DMS153 (cell line): Measurements from ENCODE around the gene COG3.

Experiments
- DNase-seq: peaks from one replicate; lab custom pipeline; 2025; lab: John Stamatoyannopoulos, UW

Gene COG3

DNA sequence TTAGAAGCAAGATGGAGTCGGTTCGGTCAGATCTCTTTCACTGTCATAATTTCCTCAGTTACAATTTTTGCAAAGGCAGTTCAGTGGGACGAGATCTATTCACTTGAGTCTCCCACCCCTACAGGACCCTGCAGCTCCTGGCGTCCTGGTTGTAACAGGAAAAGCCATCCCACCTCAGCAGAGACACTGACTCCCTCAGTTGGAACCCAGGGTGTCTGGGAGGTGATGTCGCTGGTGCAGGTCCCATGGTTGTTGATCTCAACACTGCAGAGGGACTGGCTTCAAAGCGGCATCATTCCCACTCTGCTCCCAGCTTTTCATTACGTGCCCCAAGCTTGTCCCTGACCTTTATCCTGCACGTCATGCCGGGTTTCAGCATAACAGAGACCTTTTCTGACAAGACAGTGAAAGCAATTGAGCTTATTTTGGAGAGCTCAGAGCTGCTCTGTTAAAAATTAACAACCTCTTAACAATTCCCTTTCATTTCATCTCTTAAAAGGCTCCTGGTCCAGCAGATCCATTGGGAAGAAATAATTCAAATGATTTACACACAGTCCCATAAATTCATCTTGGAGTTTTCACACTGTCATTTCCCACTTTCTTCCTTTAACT, 17.6 kb upstream of the COG3 start:
- no peak for DNase-seq

DNA sequence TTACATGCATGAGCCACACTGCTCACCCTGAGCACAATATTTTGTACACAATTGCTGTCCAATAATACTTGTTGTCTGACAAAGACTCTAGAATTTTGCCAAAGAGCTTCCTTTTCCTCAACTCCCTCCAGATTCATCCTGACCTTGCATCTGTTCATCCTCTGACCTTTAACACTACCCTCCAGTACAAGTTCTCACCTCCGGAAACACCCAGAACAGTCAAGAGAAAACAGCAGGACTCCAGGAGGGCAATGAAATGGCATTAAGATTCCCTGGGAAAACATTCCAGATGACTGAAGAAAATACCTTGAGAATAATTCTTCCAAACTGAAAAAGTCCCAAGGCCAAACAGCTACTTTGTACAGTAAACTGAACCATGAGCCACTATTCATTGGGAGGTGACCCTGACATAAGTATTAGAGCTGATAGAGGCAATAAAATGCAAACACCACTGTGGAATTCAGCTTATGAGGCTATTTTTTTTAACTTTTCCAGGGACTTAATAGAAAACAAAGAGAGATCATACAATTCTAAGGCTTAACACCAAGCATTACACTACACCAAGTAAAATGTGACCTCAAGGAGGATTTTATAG, 15.7 kb upstream of the COG3 start:
- no peak for DNase-seq

DNA sequence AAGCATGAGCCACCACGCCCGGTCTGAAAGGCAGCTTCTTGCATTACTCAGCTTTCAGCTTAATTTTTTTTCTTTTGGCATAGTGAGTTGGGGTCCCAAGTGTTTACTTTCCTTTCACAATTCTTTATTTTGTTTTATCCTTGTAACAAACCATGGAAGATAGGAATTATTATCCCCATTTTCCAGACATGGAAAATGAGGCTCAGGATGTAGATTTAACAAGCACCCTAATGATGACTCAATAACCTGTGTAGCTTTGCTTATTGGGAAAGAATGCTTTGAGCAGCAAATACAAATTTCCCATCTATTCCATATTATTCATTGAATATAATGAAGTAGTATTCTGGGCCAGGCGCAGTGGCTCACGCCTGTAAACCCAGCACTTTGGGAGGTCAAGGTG, 13.5 kb upstream of the COG3 start:
- no peak for DNase-seq

DNA sequence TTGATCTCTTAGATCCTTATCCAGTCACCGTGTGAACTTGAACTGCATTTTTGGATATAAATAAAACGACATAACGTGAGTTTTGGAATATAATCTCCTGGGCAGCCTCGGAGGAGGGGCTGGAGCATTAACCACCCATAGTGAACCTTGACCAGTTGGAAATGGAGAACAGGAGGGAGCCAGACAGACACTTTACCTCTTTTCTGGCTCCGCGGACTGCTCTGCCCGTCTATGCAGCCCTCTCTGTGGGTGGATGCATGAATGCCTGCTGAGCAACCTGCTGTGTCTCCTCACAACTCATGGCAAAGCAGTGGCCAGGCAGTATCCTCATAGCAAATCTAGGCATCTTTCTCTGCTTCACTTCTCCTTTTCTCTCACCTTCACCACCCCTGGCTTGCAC, 10.5 kb upstream of the COG3 start:
- no peak for DNase-seq

DNA sequence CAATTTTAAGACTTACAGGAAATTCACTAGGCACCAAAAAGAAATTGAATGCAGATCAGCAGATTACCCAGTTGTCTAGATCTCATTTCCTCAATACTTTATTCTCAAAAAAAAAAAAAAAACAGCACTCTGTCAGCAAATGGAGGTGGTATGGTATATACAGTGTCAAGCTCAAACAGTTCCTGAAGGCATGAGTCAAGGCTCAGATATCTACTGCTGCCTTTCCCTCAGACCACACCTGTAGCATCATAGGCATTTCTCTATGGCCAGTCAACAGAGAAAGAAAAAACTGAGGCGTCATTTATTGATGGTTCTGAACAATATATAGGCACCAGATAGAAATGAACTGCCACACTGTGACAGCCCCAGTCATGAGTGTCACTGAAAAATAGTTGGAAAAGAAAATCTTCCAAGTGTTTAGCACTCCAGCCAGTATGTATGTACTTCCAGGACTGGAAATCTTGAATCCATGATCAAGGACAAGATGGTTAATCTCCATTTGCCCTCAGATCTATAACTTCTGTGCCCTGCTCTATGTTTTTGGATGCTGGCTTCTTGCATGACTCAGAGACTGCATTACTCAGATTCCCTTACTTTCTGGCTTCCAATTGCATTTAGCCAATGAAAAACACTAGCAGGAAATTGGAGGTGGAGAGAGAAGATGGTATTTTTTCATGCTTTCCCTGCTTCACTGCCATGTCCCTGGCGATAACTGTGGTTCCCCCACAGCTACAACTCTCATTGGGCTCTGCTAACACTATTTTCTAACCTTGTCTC, 8.4 kb upstream of the COG3 start:
- DNase-seq = no peak

DNA sequence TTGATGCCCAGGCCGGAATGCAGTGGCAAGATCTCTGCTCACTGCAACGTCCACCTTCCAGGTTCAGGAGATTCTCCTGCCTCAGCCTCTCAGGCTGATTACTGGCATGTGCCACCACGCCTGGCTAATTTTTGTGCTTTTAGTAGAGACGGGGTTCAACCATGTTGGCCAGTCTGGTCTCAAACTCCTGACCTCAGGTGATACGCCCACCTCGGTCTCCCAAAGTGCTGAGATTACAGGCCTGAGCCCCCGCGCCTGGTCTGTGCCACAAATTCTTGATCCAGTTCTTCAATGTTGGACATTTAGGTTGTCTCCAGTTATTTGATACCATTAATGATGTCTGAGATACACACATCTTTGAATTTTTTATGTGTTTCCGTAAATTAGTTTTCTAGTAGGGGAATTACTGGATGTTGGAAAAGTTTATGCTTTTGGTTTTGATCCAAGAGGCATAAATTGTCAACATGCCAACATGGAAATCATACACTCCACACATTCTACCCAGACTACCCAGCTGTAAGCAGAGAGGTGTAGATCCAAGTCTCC, 525 bp upstream of the COG3 start:
- DNase-seq = no peak

DNA sequence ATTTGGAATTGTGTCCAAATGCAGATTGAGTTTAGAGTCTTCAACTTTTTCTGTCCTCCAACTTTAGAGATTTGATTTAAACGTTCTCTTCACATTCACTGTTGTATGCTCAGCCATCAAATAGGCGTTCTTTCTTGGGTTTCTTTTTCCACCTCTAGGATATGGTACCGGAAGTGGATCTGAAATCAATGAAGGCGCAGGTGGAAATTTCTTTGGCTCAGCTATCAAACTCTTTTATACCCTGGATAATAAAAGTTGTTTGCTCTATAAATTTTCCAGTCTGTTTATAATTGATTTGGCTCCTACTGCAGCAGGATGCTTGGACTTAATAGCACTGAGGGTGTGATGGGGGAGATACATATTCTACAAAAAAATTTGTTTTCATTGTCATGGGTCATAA, 1.6 kb downstream of the COG3 start:
- DNase-seq = peak; percentile 21

DNA sequence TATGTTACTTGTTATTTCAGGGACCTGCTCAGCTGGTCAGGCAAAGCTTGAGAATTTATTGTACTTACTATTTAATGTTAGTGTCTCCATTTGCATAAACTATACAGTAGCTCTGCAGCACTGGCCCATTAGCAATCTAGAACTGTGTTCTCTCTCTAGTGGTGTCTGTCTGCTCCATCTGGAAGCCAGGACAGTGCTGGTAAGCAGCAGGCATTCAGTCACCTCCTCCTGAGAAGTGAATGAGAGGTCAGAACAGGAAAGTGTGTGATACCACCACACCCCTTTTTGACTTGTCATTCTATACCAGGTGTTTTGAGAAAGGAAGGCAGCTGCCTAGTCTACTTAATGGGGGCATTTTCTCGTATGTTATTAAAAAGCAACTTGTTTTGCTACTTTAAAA, 3.9 kb downstream of the COG3 start:
- DNase-seq = no peak

DNA sequence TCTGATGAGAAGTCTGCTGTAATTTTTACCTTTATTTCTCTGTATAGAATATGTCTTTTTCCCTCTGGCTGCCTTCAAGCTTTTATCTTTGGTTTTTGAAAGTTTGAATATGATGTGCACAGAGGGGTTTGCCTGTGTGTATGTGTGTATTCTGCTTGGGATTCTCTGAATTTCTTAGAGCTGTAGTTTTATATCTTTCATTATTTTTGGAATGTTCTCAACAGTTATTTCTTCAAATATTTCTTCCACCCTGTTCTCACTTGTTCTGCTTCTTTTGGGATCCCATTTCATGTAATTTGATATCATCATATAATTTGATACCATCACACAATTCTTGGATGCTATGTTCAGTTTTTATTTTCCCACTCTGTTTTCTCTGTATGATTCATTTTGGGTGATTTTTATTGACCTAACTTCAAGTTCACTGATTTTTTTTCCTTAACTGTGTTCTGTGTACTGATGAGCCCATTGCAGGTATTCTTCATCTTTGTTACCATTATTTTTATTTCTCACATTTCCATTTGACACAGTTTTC, 7.5 kb downstream of the COG3 start:
- DNase-seq = no peak

DNA sequence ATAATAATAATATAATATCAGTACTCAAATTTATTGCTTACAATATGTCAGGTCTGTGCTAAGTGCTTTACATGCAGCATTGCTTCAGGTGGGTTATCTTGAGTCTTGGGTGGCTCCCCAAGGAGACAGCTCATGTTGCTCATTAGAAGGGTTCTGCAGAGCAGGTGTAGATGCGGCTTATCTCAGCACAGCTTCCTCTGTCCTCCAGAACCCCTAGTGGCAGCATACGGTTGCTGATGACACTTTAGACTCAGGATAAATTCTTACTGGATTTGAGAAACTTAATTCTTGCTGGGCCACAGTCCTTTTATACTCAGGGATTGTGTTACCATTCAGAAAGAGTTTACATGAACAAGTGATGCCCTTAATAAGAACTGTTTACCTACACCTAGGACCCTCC, 8.9 kb downstream of the COG3 start:
- DNase-seq = no peak

DNA sequence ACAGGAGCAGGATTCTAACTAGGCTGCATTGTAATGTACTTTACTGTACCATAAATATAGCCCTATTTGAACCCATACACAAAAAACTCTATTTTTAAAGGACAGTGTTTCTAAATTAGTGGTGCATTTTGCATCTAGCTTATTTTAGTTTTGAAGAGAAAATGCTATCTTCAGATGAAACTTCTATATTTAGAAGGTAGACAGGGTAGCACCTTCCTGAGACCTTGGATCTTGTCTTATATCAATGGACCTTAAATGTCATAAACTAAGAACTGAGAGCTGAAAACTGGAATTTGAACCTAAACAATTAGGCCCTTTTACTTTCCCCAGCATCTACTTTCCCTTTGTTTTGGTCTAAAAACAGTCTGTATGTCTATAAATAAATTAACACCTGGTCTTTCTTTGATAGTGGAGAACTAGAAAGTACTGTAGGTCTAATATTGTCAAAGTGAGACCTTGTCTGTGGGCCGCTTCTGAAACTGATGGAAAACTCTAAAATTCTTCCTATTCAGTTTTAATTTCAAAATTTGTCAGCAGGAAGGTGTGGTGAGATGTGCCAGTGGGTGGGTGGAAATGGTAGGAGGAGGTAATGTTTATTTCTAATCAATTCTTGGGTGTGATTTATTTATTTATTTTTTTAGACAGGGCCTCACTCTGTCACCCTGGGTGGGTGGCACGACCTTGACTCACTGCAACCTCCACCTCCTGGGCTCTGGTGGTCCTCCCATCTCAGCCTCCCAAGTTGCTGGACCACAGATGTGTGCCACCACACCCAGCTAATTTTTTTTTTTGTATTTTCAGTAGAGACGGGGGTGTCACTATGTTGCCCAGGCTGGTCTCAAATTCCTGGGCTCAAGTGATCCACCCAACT, 10.1 kb downstream of the COG3 start:
- DNase-seq = no peak

DNA sequence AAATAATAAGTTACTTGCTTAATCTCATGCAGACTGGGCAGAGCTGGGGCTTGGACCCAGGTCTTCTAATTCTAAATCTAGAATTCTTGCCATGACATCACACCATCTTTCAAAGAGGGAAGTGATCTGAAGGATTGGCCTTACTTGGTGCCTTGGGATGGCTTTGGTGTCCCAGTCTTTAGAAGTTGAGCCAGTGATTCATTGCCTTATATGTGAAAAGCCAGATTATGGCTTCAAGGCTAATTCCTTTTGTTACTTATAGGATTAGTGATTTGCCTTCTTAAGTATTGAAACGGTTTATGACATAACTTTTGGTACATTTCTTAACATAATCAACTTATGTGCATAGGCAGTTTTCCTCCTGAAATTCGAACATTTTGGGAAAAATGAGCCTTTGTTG, 14.9 kb downstream of the COG3 start:
- no peak for DNase-seq

DNA sequence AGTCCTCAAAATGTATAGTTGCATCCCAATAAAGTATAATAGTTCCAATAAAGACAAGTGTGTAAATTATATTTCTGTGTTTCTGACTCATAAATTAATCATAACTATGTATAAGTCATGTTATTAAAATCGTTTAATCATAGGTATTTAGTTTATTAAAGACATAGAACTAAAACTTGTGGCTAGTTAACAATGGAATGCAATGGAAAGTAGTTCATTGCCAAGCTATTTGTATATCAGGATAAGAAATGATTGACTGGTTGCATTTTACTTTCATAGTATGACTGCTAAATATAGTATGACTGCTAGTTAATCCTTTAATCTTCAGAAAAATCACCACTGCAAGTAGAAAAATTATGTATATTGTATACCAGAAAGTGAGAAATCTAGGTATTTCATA, 16.9 kb downstream of the COG3 start:
- no peak for DNase-seq

DNA sequence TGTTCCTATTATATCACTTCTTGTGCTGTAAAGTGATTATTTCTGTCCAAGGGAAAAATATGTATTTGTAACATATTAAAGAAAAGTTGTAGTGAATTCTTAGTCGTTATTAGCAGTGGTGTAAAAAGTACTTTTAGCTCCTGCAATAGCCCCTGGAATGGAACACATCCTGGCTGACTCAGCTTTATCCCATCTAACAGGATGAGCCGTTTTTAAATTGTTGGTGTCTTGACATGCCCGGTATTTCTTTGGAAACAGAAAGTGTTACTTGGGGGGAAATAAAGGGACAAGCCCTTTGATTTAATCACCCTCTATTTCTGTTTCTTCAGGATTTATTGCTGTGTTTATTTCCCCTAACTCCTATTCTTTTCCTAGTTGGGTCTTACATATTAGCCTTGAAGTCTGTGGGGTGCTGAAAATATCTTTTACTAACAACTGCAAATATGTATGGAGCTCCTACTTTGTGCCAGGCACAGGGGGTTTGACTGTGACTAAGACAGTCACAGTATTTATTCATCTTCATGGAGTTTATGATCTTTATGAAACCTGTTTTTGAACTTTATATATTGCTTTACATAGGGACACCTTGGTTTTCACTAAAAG, 17.9 kb downstream of the COG3 start:
- no peak for DNase-seq

DNA sequence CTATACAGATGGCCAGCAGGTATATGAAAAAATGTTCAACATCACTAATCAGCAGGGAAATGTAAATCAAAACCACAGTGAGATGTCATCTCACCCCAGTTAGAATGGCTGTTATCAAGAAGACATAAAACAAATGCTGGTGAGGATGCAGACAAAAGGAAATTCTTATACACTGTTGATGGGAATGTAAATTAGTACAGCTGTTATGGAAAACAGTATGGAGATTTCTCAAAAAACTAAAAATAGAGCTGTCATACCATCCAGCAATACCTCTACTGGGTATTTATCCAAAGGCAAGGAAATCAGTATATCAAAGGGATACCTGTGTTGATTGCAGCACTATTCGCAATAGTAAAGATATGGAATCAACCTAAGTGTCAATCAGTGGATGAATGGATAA, 22.9 kb downstream of the COG3 start:
- no peak for DNase-seq

DNA sequence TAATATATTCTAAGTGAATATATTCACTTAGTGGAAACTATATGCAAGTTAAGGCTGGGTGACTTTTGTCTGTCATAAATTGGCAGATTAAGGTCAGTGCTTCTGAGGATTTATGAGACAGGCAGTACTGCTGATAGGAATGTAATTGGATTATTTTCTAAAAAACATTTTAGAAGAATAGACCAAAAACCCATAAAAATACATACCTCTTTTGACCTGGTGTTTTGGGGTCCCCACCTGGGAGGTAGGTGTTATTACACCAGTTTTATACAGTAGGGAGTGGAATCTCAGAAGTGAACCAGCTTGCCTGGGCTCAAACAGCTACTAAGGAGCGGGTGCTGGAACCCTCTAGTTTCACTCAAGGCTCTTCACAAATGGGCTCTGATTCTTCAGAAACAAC, 25.3 kb downstream of the COG3 start:
- DNase-seq = no peak

DNA sequence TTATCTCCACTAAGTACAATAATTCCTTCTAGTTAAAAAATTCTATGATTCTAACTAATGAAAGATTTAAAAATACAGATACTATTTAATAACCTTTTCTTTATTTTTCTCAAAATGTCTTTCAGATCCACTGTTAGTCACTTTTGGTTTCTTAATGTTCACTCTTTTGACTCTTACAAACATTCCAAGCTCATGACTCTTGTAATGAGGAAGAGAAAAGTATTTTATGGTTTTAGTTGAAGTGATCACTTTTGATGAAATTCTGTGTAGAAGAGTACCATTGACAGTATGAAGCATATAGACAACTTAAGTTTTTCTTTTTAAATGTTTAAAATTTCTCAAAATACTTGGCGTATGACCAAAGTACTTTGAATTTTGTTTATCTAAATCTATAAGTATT, 27.8 kb downstream of the COG3 start:
- no peak for DNase-seq

DNA sequence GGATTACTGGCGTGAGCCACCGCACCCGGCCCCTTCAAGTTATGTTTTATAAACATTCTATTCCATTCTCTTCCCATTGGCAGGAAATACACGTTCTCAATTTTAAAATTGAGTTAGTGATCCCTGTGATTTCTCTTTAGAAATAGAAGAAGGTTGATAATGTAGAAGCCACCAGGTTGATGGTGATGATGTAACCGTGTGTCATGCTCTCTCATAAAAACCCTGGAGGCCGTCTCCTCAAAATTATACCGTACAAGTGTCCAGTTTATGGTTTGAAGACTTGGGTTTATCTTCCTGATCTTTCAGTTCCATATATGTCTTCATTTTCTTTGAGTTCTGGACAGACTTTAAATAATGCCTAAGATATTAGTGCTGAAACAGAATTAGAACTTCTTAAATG, 32.2 kb downstream of the COG3 start:
- no peak for DNase-seq

DNA sequence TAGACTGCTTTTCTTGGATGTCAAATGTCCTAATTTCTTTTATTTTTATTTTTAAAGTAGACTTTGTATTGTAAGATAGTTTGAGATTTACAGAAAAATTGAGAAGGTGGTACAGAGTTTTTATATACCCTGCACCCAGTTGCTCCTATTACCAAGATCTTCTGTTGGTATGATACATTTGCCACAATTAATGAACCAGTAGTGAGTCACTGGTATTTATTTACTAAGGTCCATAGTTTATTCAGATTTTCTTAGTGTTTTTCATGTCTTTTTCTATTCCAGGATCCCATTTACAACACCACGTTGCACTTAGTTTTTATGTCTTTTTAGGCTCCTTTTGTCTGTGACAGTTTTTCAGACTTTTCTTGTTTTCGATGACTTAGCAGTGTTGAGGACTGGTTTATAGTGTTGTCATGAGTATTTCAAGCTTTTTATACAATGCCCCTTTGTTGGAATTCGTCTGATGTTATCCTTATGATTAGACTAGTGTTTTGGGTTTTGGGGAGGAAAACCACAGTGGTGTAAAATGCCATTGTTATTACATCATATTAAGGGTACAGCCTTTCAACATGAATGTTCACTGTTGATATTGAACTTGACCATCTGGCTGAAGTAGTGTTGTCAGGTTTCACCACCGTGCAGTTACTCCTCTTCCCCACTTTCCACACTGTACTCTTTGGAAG, 35.9 kb downstream of the COG3 start:
- DNase-seq = no peak

DNA sequence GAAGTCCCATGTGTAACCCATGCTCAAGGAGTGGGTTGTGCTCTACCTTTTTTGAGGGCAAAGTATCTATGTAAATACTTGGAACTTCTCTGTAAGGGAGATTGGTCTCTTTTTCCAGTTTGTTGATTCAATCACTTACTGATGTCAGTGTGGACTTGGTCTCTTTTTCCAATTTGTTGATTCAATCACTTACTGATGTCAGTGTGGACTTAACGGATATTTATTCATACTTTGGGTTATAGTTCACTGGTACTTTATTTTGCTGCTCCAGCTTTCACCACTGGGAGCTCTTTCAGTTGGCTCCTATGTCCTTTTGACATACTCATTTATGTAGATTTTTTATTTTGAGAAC, 36.4 kb downstream of the COG3 start:
- DNase-seq = no peak

DNA sequence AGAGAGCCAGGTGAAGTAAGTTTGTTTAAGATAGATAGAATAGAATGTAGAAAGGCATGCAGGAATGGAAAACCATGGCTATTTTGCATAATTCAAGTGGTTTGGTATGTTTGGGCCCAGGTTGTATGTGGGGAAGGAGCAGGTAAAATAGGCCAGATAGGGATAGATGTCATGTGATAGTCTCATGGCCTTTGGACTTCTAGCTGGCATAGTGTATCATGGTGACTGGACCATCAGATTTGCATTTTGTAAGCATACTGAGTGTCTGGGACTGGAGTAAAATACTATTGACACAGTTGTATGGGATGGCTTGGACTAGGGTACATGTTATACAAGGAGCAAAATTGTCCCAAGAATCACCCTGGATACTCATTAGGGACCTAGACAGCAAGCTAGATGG, 38.9 kb downstream of the COG3 start:
- DNase-seq = no peak
